Hepatocyte (in vitro differentiated cells): ENCODE results near the gene ANKRD17.

ENCODE experiments used
- CTCF ChIP-seq: fragments of 200-600 bp; sonication (generic); IDR thresholded peaks from 2 replicates; pipeline ENCODE4 v1.5.1; 2016; ENCODE audit warnings: antibody characterized with exemption, mild to moderate bottlenecking; ENCODE audit not compliant: poor library complexity
- EZH2 ChIP-seq: fragments of 200-600 bp; sonication (generic); IDR thresholded peaks from 2 replicates; pipeline ENCODE4 v1.6.1; 2016; ENCODE audit warnings: antibody characterized with exemption, mild to moderate bottlenecking, borderline replicate concordance
- EZH2phosphoT487 ChIP-seq: fragments of 200-600 bp; sonication (generic); IDR thresholded peaks from one replicate; pipeline ENCODE4 v1.6.1; 2018; ENCODE audit warnings: antibody characterized with exemption, mild to moderate bottlenecking, low read depth, moderate library complexity; ENCODE audit not compliant: unreplicated experiment, severe bottlenecking

DNA sequence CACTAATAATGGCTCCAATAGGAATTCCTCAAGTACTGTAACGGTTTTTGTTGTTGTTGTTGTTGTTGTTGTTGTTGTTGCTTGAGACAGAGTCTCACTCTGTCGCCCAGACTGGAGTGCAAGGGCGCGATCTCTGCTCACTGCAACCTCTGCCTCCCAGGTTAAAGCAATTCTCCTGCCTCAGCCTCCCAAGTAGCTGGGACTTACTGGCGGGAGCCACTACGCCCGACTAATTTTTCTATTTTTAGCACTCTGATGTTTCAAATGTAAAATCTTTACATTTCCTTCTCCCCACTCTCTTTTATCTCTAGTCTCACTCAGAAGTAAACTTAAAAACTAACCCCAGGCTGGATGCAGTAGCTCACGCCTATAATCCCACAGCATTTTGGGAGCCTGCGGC, 8.0 kb downstream of the ANKRD17 start:
- no peak for TF ChIP-seq CTCF
- no peak for TF ChIP-seq EZH2phosphoT487
- no peak for TF ChIP-seq EZH2
